HCT116 (cell line): ENCODE data around the gene BTNL8. TPM values are rescaled to one million over a fixed set of nuclear protein-coding genes. Genes with fewer than 3 reads are reported as not detected.

Experiments
- ATAC-seq: fragments of 200-7000 bp; cut with Tn5 transposase; 2 replicates; pipeline ENCODE4 v1.9.1; 2020; ENCODE audit warnings: mild to moderate bottlenecking, moderate library complexity
- BruUV-seq: library from RNA; stranded (reverse); fragments of 400-500 nt; replicated peaks from 2 replicates; lab custom pipeline; 2021; lab: Mats Ljungman, UMichigan
- CTCF ChIA-PET: fragments of 300-600 bp; sonication (Branson Sonifier 250); formaldehyde crosslinking; loops from one replicate; lab custom pipeline; 2021; ENCODE audit warnings: antibody characterized with exemption; lab: Charles Lee
- POLR2A ChIA-PET: fragments of 300-600, 350-600 bp; sonication (Branson Sonifier 250); formaldehyde crosslinking; loops from one replicate; lab custom pipeline; 2021; ENCODE audit warnings: antibody characterized with exemption; lab: Charles Lee
- RAD21 ChIA-PET, 2 experiments: fragments of 300-600 bp; sonication (Branson Sonifier 250); formaldehyde crosslinking; loops; one replicate each; lab custom pipeline; 2023; ENCODE audit warnings: low total read pairs in 2 of 2; ENCODE audit not compliant: uncharacterized antibody in 2 of 2, unreplicated experiment in 2 of 2, low non-redundant PET in 1 of 2; lab: Charles Lee
- DNase-seq: peaks from one replicate; pipeline ENCODE4 v3.0.0-alpha.2; 2010; ENCODE audit warnings: low read depth, low spot score
- H2AFZ ChIP-seq: fragments of 200-600 bp; shearing (Covaris generic), sonication (generic); 2 replicates; pipeline ENCODE4 v1.6.1; 2017; ENCODE audit warnings: low read depth, mixed run types, mixed read lengths, antibody characterized with exemption, low read length; ENCODE audit not compliant: poor library complexity, severe bottlenecking
- H3K27ac ChIP-seq: 2 replicates; pipeline ENCODE4 v1.5.1; 2012; ENCODE audit warnings: low read depth, low read length
- H3K27me3 ChIP-seq: fragments of 200-600 bp; sonication (generic); 2 replicates; pipeline ENCODE4 v1.6.1; 2016; ENCODE audit warnings: mixed run types, low read length, mixed read lengths; ENCODE audit not compliant: insufficient read depth
- H3K36me3 ChIP-seq, 2 experiments: fragments of 200-500 bp in 1 of 2; fragments of 200-600 bp in 1 of 2; sonication (Bioruptor generic) in 1 of 2; sonication (generic) in 1 of 2; 2 replicates each; pipeline versions ENCODE4 v1.5.1 to v1.6.1; 2014 to 2016; ENCODE audit warnings: low read length in 2 of 2, inconsistent platforms in 1 of 2, mixed read lengths in 1 of 2, mixed run types in 1 of 2; ENCODE audit not compliant: insufficient read depth in 2 of 2, control insufficient read depth in 1 of 2
- H3K4me1 ChIP-seq, 2 experiments: fragments of 200-600 bp in 1 of 2; sonication (generic) in 1 of 2; 2 replicates each; pipeline versions ENCODE4 v1.5.1 to v1.6.1; 2012 to 2017; ENCODE audit warnings: low read length in 2 of 2, inconsistent platforms in 1 of 2, mild to moderate bottlenecking in 1 of 2, mixed read lengths in 1 of 2, mixed run types in 1 of 2, moderate library complexity in 1 of 2; ENCODE audit not compliant: insufficient read depth in 2 of 2, control insufficient read depth in 1 of 2
- H3K4me2 ChIP-seq: fragments of 200-600 bp; sonication (generic); 2 replicates; pipeline ENCODE4 v1.6.1; 2017; ENCODE audit warnings: mixed run types, low read length, mixed read lengths
- H3K4me3 ChIP-seq, 2 experiments: fragments of 200-600 bp in 1 of 2; sonication (generic) in 1 of 2; replicated peaks in 1 of 2; 2 replicates each; pipeline ENCODE4 v1.5.1; 2011 to 2016; ENCODE audit warnings: low read length in 2 of 2, control low read depth in 1 of 2, low read depth in 1 of 2, mild to moderate bottlenecking in 1 of 2, mixed read lengths in 1 of 2, mixed run types in 1 of 2
- H3K79me2 ChIP-seq: fragments of 200-600 bp; sonication (generic); 2 replicates; pipeline ENCODE4 v1.6.1; 2017; ENCODE audit warnings: mild to moderate bottlenecking, mixed run types, low read length, moderate library complexity, mixed read lengths; ENCODE audit not compliant: insufficient read depth
- H3K9ac ChIP-seq: fragments of 200-600 bp; sonication (generic); 2 replicates; pipeline ENCODE4 v1.6.1; 2016; ENCODE audit warnings: low read length, mixed read lengths
- H3K9me2 ChIP-seq: fragments of 200-600 bp; sonication (generic), shearing (Covaris generic); 2 replicates; pipeline ENCODE4 v1.6.1; 2017; ENCODE audit warnings: mixed run types, mild to moderate bottlenecking, moderate library complexity; ENCODE audit not compliant: insufficient read depth
- H3K9me3 ChIP-seq, 2 experiments: fragments of 200-500 bp in 1 of 2; fragments of 200-600 bp in 1 of 2; sonication (Bioruptor generic) in 1 of 2; sonication (generic) in 1 of 2; 2 replicates each; pipeline ENCODE4 v1.6.1; 2014 to 2017; ENCODE audit warnings: low read length in 2 of 2, mixed read lengths in 2 of 2, inconsistent platforms in 1 of 2, low read depth in 1 of 2, mild to moderate bottlenecking in 1 of 2, mixed run types in 1 of 2, moderate library complexity in 1 of 2; ENCODE audit not compliant: control insufficient read depth in 1 of 2, insufficient read depth in 1 of 2
- H4K20me1 ChIP-seq: fragments of 200-600 bp; sonication (generic), shearing (Covaris generic); 2 replicates; pipeline ENCODE4 v1.6.1; 2017; ENCODE audit warnings: mixed run types, mild to moderate bottlenecking, moderate library complexity; ENCODE audit not compliant: insufficient read depth
- ATF3 ChIP-seq: IDR thresholded peaks from 2 replicates; pipeline ENCODE4 v1.6.1; 2012
- CBX3 ChIP-seq: IDR thresholded peaks from 2 replicates; pipeline ENCODE4 v1.6.1; 2012; ENCODE audit warnings: low read depth
- CEBPB ChIP-seq: IDR thresholded peaks from 2 replicates; pipeline ENCODE4 v1.6.1; 2012; ENCODE audit warnings: low read depth
- EGR1 ChIP-seq: IDR thresholded peaks from 2 replicates; pipeline ENCODE4 v1.6.1; 2012; ENCODE audit warnings: low read depth
- EZH2 ChIP-seq: fragments of 200-600 bp; sonication (generic); IDR thresholded peaks from 2 replicates; pipeline ENCODE4 v1.6.1; 2017; ENCODE audit warnings: antibody characterized with exemption, mixed run types
- EZH2phosphoT487 ChIP-seq: fragments of 200-600 bp; IDR thresholded peaks from 2 replicates; pipeline ENCODE4 v1.6.1; 2018; ENCODE audit warnings: antibody characterized with exemption, borderline replicate concordance
- FOSL1 ChIP-seq: IDR thresholded peaks from 2 replicates; pipeline ENCODE4 v1.6.1; 2012; ENCODE audit warnings: low read depth
- JUND ChIP-seq: IDR thresholded peaks from 2 replicates; pipeline ENCODE4 v1.6.1; 2012
- MAX ChIP-seq: IDR thresholded peaks from 2 replicates; pipeline ENCODE4 v1.6.1; 2012
- POLR2A ChIP-seq: IDR thresholded peaks from 2 replicates; pipeline ENCODE4 v1.7.0; 2011; ENCODE audit warnings: borderline replicate concordance; ENCODE audit not compliant: insufficient read depth, insufficient read length; ENCODE audit errors: extremely low read depth
- RAD21 ChIP-seq: IDR thresholded peaks from 2 replicates; pipeline ENCODE4 v1.6.1; 2012; ENCODE audit warnings: low read depth, mild to moderate bottlenecking
- SIN3A ChIP-seq: IDR thresholded peaks from 2 replicates; pipeline ENCODE4 v1.6.1; 2012; ENCODE audit warnings: low read depth
- SRF ChIP-seq: IDR thresholded peaks from 2 replicates; pipeline ENCODE4 v1.6.1; 2012; ENCODE audit warnings: low read depth
- TCF7L2 ChIP-seq: IDR thresholded peaks from 2 replicates; pipeline ENCODE4 v1.7.0; 2011; ENCODE audit warnings: borderline replicate concordance, inconsistent platforms; ENCODE audit not compliant: insufficient read depth, insufficient read length; ENCODE audit errors: extremely low read depth
- YY1 ChIP-seq: IDR thresholded peaks from 2 replicates; pipeline ENCODE4 v1.6.1; 2011; ENCODE audit warnings: low read length, low read depth, moderate library complexity, mild to moderate bottlenecking; ENCODE audit not compliant: insufficient replicate concordance; ENCODE audit errors: extremely low read depth
- ZBTB33 ChIP-seq: IDR thresholded peaks from 2 replicates; pipeline ENCODE4 v1.6.1; 2011; ENCODE audit warnings: mild to moderate bottlenecking, low read length, moderate library complexity; ENCODE audit not compliant: insufficient replicate concordance; ENCODE audit errors: extremely low read depth
- ZFX ChIP-seq: fragments of 450-650 bp; IDR thresholded peaks from 2 replicates; pipeline ENCODE4 v1.6.1; 2017
- ZNF274 ChIP-seq: fragments of 200-500 bp; sonication (Bioruptor generic); IDR thresholded peaks from 2 replicates; pipeline ENCODE4 v1.6.1; 2014; ENCODE audit warnings: mild to moderate bottlenecking, low read depth, low read length, inconsistent platforms
- intact Hi-C: fragments of 100-400 bp; cut with micrococcal nuclease; formaldehyde crosslinking; loops from 2 replicates; pipeline ENCODE4 v1.10.0; 2022
- total RNA-seq: library from RNA; stranded (reverse); gene quantifications from one replicate; pipeline ENCODE4 v1.2.1, GENCODE V29; 2021; ENCODE audit not compliant: unreplicated experiment
- TF ChIP-seq, protein P1 (sequence below): IDR thresholded peaks from 2 replicates; pipeline ENCODE4 v1.6.1; 2012; ENCODE audit warnings: low read depth
- TF ChIP-seq, protein P2 (sequence below), 3 experiments: fragments of 200-600 bp in 1 of 3; sonication (generic) in 1 of 3; IDR thresholded peaks in 2 of 3; conservative IDR thresholded peaks in 1 of 3; 2 replicates each; pipeline ENCODE4 v1.5.1; 2012 to 2017; ENCODE audit warnings: low read depth in 2 of 3, low read length in 2 of 3, antibody characterized with exemption in 1 of 3, borderline replicate concordance in 1 of 3, control low read depth in 1 of 3, mild to moderate bottlenecking in 1 of 3, mixed read lengths in 1 of 3, mixed run types in 1 of 3, moderate library complexity in 1 of 3; ENCODE audit not compliant: insufficient read depth in 1 of 3

The BTNL8 gene
- total RNA-seq, 1 experiment from 2014 or later, result not detected

DNA sequence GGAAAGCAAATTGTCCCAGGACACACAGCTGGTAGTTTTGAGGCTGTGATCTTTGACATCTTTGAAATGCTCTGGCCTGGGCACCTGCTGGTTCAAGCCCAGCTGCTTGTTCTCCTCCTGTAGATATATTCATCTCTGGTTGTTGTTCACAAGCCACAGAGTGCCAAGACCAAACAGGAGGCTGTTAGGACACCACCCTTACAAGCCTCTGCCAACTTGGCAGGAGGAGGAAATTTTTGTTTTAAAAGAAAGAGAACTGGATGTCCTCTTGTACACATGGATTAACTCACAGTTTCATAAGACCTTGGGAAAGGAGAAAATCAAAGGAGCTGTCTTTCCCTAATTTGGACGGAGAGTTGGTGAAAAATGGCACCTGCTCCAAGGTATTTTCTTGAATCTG is 29.4 kb upstream of the BTNL8 start:
- H3K4me3 ChIP-seq, result no peak overlapping the region
- no peak overlapping the region for H2AFZ ChIP-seq
- no TSS peak for BruUV-seq
- H3K9me3 ChIP-seq, result no peaks in the 10 kb centered on the region
- DNase-seq (no peak), ATAC-seq (no peak)
- TF ChIP-seq RAD21 (no peak), ZFX (no peak), YY1 (no peak), EGR1 (no peak), EZH2phosphoT487 (no peak), ZBTB33 (no peak), TCF7L2 (no peak), MAX (no peak), POLR2A (no peak), ZNF274 (no peak), ATF3 (no peak), CEBPB (no peak), SRF (no peak), FOSL1 (no peak), JUND (no peak), EZH2 (no peak), SIN3A (no peak), CBX3 (no peak)
- TF ChIP-seq, protein P1, sequence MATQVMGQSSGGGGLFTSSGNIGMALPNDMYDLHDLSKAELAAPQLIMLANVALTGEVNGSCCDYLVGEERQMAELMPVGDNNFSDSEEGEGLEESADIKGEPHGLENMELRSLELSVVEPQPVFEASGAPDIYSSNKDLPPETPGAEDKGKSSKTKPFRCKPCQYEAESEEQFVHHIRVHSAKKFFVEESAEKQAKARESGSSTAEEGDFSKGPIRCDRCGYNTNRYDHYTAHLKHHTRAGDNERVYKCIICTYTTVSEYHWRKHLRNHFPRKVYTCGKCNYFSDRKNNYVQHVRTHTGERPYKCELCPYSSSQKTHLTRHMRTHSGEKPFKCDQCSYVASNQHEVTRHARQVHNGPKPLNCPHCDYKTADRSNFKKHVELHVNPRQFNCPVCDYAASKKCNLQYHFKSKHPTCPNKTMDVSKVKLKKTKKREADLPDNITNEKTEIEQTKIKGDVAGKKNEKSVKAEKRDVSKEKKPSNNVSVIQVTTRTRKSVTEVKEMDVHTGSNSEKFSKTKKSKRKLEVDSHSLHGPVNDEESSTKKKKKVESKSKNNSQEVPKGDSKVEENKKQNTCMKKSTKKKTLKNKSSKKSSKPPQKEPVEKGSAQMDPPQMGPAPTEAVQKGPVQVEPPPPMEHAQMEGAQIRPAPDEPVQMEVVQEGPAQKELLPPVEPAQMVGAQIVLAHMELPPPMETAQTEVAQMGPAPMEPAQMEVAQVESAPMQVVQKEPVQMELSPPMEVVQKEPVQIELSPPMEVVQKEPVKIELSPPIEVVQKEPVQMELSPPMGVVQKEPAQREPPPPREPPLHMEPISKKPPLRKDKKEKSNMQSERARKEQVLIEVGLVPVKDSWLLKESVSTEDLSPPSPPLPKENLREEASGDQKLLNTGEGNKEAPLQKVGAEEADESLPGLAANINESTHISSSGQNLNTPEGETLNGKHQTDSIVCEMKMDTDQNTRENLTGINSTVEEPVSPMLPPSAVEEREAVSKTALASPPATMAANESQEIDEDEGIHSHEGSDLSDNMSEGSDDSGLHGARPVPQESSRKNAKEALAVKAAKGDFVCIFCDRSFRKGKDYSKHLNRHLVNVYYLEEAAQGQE, result no peak
- TF ChIP-seq, protein P2, sequence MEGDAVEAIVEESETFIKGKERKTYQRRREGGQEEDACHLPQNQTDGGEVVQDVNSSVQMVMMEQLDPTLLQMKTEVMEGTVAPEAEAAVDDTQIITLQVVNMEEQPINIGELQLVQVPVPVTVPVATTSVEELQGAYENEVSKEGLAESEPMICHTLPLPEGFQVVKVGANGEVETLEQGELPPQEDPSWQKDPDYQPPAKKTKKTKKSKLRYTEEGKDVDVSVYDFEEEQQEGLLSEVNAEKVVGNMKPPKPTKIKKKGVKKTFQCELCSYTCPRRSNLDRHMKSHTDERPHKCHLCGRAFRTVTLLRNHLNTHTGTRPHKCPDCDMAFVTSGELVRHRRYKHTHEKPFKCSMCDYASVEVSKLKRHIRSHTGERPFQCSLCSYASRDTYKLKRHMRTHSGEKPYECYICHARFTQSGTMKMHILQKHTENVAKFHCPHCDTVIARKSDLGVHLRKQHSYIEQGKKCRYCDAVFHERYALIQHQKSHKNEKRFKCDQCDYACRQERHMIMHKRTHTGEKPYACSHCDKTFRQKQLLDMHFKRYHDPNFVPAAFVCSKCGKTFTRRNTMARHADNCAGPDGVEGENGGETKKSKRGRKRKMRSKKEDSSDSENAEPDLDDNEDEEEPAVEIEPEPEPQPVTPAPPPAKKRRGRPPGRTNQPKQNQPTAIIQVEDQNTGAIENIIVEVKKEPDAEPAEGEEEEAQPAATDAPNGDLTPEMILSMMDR (IDR thresholded peaks at IDR 0.05 in 2 of 3, conservative IDR thresholded peaks at IDR 0.05 in 1 of 3; ENCODE audit: borderline replicate concordance in 1 of 3, insufficient read depth in 1 of 3, low read depth in 2 of 3, low read length in 2 of 3), result no peak
- no peaks in the 10 kb centered on the region for H3K36me3 ChIP-seq
- H3K79me2 ChIP-seq, result no peaks in the 10 kb centered on the region
- no peaks in the 10 kb centered on the region for H3K9me2 ChIP-seq
- H4K20me1 ChIP-seq, result no peaks in the 10 kb centered on the region
- intact Hi-C loops, result loop anchor here (1.0 to 5.0 kb wide), 4 partner anchors 72 to 290 kb away; no protein-coding TSS in a partner anchor
- no peaks in the 10 kb centered on the region for H3K27me3 ChIP-seq
- H3K9ac ChIP-seq, result no peak overlapping the region
- H3K4me2 ChIP-seq, result no peak overlapping the region
- ChIA-PET CTCF (interaction anchor here (1.0 to 1.4 kb wide), 4 partner anchors 57 to 299 kb away, joined by 3 to 8 read pairs (median 4); no protein-coding TSS in a partner anchor), POLR2A (no interaction called here), RAD21 (no interaction called here)
- H3K27ac ChIP-seq, result no peak overlapping the region
- peaks cover 0 to 11% of the 10 kb centered on the region in 2 experiments; a peak in 1 of 4 replicates for H3K4me1 ChIP-seq
